H9 (cell line): ENCODE measurements around the gene FSD1. TPM values are rescaled to one million over a fixed set of nuclear protein-coding genes. Genes with fewer than 3 reads are reported as not detected.

Source experiments
- DNase-seq: peaks from one replicate; pipeline ENCODE4 v3.0.0-alpha.2; 2017
- H2AFZ ChIP-seq: one replicate; pipeline ENCODE4 v1.6.1; 2013; ENCODE audit warnings: mild to moderate bottlenecking, low read length, control low read depth, moderate library complexity
- H2AK5ac ChIP-seq: 2 replicates; pipeline ENCODE4 v1.6.1; 2013; ENCODE audit warnings: low read length, control low read depth, mixed read lengths; ENCODE audit not compliant: insufficient read length
- H2BK120ac ChIP-seq: one replicate; pipeline ENCODE4 v1.6.1; 2013; ENCODE audit warnings: low read depth, mild to moderate bottlenecking, low read length, control low read depth, inconsistent platforms; ENCODE audit not compliant: poor library complexity, severe bottlenecking
- H2BK12ac ChIP-seq: 2 replicates; pipeline ENCODE4 v1.6.1; 2013; ENCODE audit warnings: low read length, control low read depth, mixed read lengths, low read depth; ENCODE audit not compliant: insufficient read length
- H2BK15ac ChIP-seq: 2 replicates; pipeline ENCODE4 v1.6.1; 2013; ENCODE audit warnings: low read depth, low read length, control low read depth
- H2BK20ac ChIP-seq: one replicate; pipeline ENCODE4 v1.6.1; 2013; ENCODE audit warnings: low read depth, mild to moderate bottlenecking, low read length, control low read depth, inconsistent platforms; ENCODE audit not compliant: poor library complexity, severe bottlenecking
- H2BK5ac ChIP-seq: 2 replicates; pipeline ENCODE4 v1.6.1; 2013; ENCODE audit warnings: low read length, control low read depth, mixed read lengths; ENCODE audit not compliant: insufficient read length
- H3K14ac ChIP-seq: 2 replicates; pipeline ENCODE4 v1.6.1; 2013; ENCODE audit warnings: low read length, control low read depth; ENCODE audit not compliant: insufficient read depth
- H3K18ac ChIP-seq: 2 replicates; pipeline ENCODE4 v1.6.1; 2013; ENCODE audit warnings: low read depth, mild to moderate bottlenecking, mixed read lengths, low read length, control low read depth; ENCODE audit not compliant: insufficient read length
- H3K23ac ChIP-seq: 2 replicates; pipeline ENCODE4 v1.6.1; 2013; ENCODE audit warnings: low read length, control low read depth, mixed read lengths, low read depth; ENCODE audit not compliant: insufficient read length
- H3K23me2 ChIP-seq: 2 replicates; pipeline ENCODE4 v1.6.1; 2013; ENCODE audit warnings: low read depth, mild to moderate bottlenecking, mixed read lengths, low read length, control low read depth; ENCODE audit not compliant: insufficient read length, poor library complexity, severe bottlenecking
- H3K27ac ChIP-seq: 2 replicates; pipeline ENCODE4 v1.5.1; 2013; ENCODE audit warnings: low read length, control low read depth, mixed read lengths, low read depth; ENCODE audit not compliant: insufficient read length
- H3K27me3 ChIP-seq: 2 replicates; pipeline ENCODE4 v1.6.1; 2013; ENCODE audit warnings: low read length, control low read depth, inconsistent platforms; ENCODE audit not compliant: insufficient read depth
- H3K4ac ChIP-seq: 2 replicates; pipeline ENCODE4 v1.6.1; 2013; ENCODE audit warnings: low read depth, mild to moderate bottlenecking, control low read depth, inconsistent platforms, low read length, moderate library complexity
- H3K4me1 ChIP-seq: 2 replicates; pipeline ENCODE4 v1.6.1; 2013; ENCODE audit warnings: low read length, control low read depth, inconsistent platforms; ENCODE audit not compliant: insufficient read depth
- H3K4me2 ChIP-seq: 2 replicates; pipeline ENCODE4 v1.6.1; 2013; ENCODE audit warnings: low read length, control low read depth, mixed read lengths; ENCODE audit not compliant: insufficient read length, insufficient read depth
- H3K56ac ChIP-seq: 2 replicates; pipeline ENCODE4 v1.6.1; 2013; ENCODE audit warnings: low read depth, mild to moderate bottlenecking, mixed read lengths, low read length, control low read depth; ENCODE audit not compliant: insufficient read length
- H3K79me1 ChIP-seq: 2 replicates; pipeline ENCODE4 v1.6.1; 2013; ENCODE audit warnings: low read depth, mild to moderate bottlenecking, moderate library complexity, low read length, control low read depth, inconsistent platforms; ENCODE audit not compliant: insufficient read depth, poor library complexity, severe bottlenecking
- H3K79me2 ChIP-seq: 2 replicates; pipeline ENCODE4 v1.6.1; 2013; ENCODE audit warnings: low read length, control low read depth, inconsistent platforms; ENCODE audit not compliant: insufficient read depth
- H3K9ac ChIP-seq: 2 replicates; pipeline ENCODE4 v1.6.1; 2013; ENCODE audit warnings: low read length, control low read depth, mixed read lengths; ENCODE audit not compliant: insufficient read length; ENCODE audit errors: extremely low read depth
- H3K9me3 ChIP-seq: one replicate; pipeline ENCODE4 v1.6.1; 2013; ENCODE audit warnings: low read depth, low read length, inconsistent platforms; ENCODE audit not compliant: control insufficient read depth
- H3T11ph ChIP-seq: one replicate; pipeline ENCODE4 v1.6.1; 2013; ENCODE audit warnings: mild to moderate bottlenecking, low read length, control low read depth, inconsistent platforms
- H4K20me1 ChIP-seq: one replicate; pipeline ENCODE4 v1.6.1; 2013; ENCODE audit not compliant: control insufficient read depth, insufficient read length, insufficient read depth
- H4K5ac ChIP-seq: 2 replicates; pipeline ENCODE4 v1.6.1; 2013; ENCODE audit warnings: low read depth, mild to moderate bottlenecking, mixed read lengths, low read length, control low read depth; ENCODE audit not compliant: insufficient read length
- H4K8ac ChIP-seq: replicated peaks from 2 replicates; pipeline ENCODE4 v1.6.1; 2013; ENCODE audit warnings: low read length, control low read depth, mixed read lengths, low read depth; ENCODE audit not compliant: insufficient read length
- H4K91ac ChIP-seq: 2 replicates; pipeline ENCODE4 v1.6.1; 2013; ENCODE audit warnings: low read depth, mild to moderate bottlenecking, moderate library complexity, mixed read lengths, low read length, control low read depth; ENCODE audit not compliant: insufficient read length
- H3K27ac Mint-ChIP-seq, 3 experiments: 2 replicates in 2 of 3; 3 replicates in 1 of 3; pipeline ENCODE4 v1.8.0; 2020 to 2021; ENCODE audit warnings: mixed read lengths in 3 of 3, mild to moderate bottlenecking in 1 of 3, moderate library complexity in 1 of 3
- H3K27me3 Mint-ChIP-seq: 2 replicates; pipeline ENCODE4 v1.8.0; 2021; ENCODE audit warnings: low read depth, mild to moderate bottlenecking, moderate library complexity, mixed read lengths
- H3K36me3 Mint-ChIP-seq, 3 experiments: 2 replicates in 2 of 3; 3 replicates in 1 of 3; pipeline ENCODE4 v1.8.0; 2020 to 2021; ENCODE audit warnings: low read depth in 3 of 3, mixed read lengths in 3 of 3; ENCODE audit not compliant: insufficient read depth in 1 of 3
- H3K4me1 Mint-ChIP-seq, 2 experiments: 2 replicates each; pipeline ENCODE4 v1.8.0; 2020; ENCODE audit warnings: mixed read lengths in 2 of 2
- H3K4me3 Mint-ChIP-seq, 2 experiments: 2 replicates in 1 of 2; 3 replicates in 1 of 2; pipeline ENCODE4 v1.8.0; 2020 to 2021; ENCODE audit warnings: mild to moderate bottlenecking in 2 of 2, mixed read lengths in 2 of 2, moderate library complexity in 1 of 2
- H3K9me3 Mint-ChIP-seq, 2 experiments: 2 replicates in 1 of 2; 3 replicates in 1 of 2; pipeline ENCODE4 v1.8.0; 2020; ENCODE audit warnings: mild to moderate bottlenecking in 2 of 2, mixed read lengths in 2 of 2, moderate library complexity in 1 of 2
- CTCF ChIP-seq: fragments of 200-600 bp; sonication (generic); conservative IDR thresholded peaks from 3 replicates; pipeline ENCODE4 v1.8.0; 2021; ENCODE audit warnings: antibody characterized with exemption, mild to moderate bottlenecking
- WGBS: extraction: QIAGEN DNeasy Blood & Tissue Kit; methylation state at CpG from one replicate; pipeline ENCODE4 v1.1.7; 2013; ENCODE audit warnings: missing lambda C conversion rate, low lambda C conversion rate, mixed read lengths; ENCODE audit not compliant: insufficient read length; ENCODE audit errors: extremely low coverage; 5-methylcytosine and 5-hydroxymethylcytosine counted together
- total RNA-seq: library from RNA; stranded (reverse); gene quantifications from 2 replicates; pipeline ENCODE4 v1.2.1, GENCODE V29; 2021

The FSD1 gene
- total RNA-seq, 1 experiment from 2014 or later: 53.6 TPM

GRCh38 chr19:4361152-4362046 is 57.0 kb downstream of the FSD1 start:
- Mint-ChIP-seq H3K27ac (no peak overlapping the region; a peak in 1 of 7 replicates), H3K9me3 (no peaks in the 10 kb centered on the region)

More at GRCh38 chr19:4361152-4362046, 57.0 kb downstream of the FSD1 start:
- no peaks in the 10 kb centered on the region for H3K23me2 ChIP-seq
- H3K4me2 ChIP-seq: no peak overlapping the region
- H3K23ac ChIP-seq: no peak overlapping the region
- no peaks in the 10 kb centered on the region for H3K9me3 ChIP-seq
- no peaks in the 10 kb centered on the region for H3K79me2 ChIP-seq
- H4K5ac ChIP-seq: no peak overlapping the region
- H4K91ac ChIP-seq: no peak overlapping the region
- no peaks in the 10 kb centered on the region for H4K20me1 ChIP-seq
- no CpG with 5 or more reads among the region's 50 CpGs for WGBS
- Mint-ChIP-seq H3K4me1 (peaks cover 7 to 9% of the 10 kb centered on the region in 2 experiments; a peak in 3 of 4 replicates), H3K36me3 (peaks cover 1 to 37% (median 8%) of the 10 kb centered on the region in 3 experiments; a peak in 5 of 7 replicates), H3K4me3 (no peak overlapping the region), H3K27me3 (peaks cover 4% of the 10 kb centered on the region)
- H3K27me3 ChIP-seq: no peaks in the 10 kb centered on the region
- TF ChIP-seq CTCF: no peak
- H4K8ac ChIP-seq: no peak overlapping the region
- H3K56ac ChIP-seq: no peak overlapping the region
- H2BK20ac ChIP-seq: no peak overlapping the region
- no peak overlapping the region for H2BK12ac ChIP-seq
- H3K9ac ChIP-seq: no peak overlapping the region
- no peak overlapping the region for H2BK15ac ChIP-seq
- no peaks in the 10 kb centered on the region for H3K79me1 ChIP-seq
- H2BK120ac ChIP-seq: no peak overlapping the region
- no peak overlapping the region for H2BK5ac ChIP-seq
- no peak overlapping the region for H3K18ac ChIP-seq
- H3T11ph ChIP-seq: no peak overlapping the region
- DNase-seq: peak; percentile 67
- H2AK5ac ChIP-seq: no peak overlapping the region
- H2AFZ ChIP-seq: no peak overlapping the region
- H3K4me1 ChIP-seq: no peaks in the 10 kb centered on the region; the same call in 1 of the 2 replicates
- no peak overlapping the region for H3K27ac ChIP-seq
- H3K4ac ChIP-seq: no peak overlapping the region
- H3K14ac ChIP-seq: no peak overlapping the region; the same call in 1 of the 2 replicates
